Neural progenitor cell (in vitro differentiated cells): Measurements from ENCODE around the gene ABCG5.

Experiments
- CTCF ChIP-seq: fragments of 200-600 bp; sonication (generic); IDR thresholded peaks from 2 replicates; pipeline ENCODE4 v1.5.1; 2017; ENCODE audit warnings: antibody characterized with exemption, mild to moderate bottlenecking
- EZH2 ChIP-seq: fragments of 200-600 bp; sonication (generic); IDR thresholded peaks from 2 replicates; pipeline ENCODE4 v1.6.1; 2017; ENCODE audit warnings: antibody characterized with exemption, mild to moderate bottlenecking, moderate library complexity

GRCh38 chr2:43812947-43813346, 25.7 kb downstream of the ABCG5 start:
- TF ChIP-seq CTCF (no peak), EZH2 (no peak)
